Activated naive CD8-positive, alpha-beta T cell treated with anti-CD3 and anti-CD28 coated beads, Interleukin-2, amount 10 ng/mL, durations not matched to agents 7 days and 5 days (primary cell): Measurements from ENCODE around the gene MAPK1. TPM values are rescaled to one million over a fixed set of nuclear protein-coding genes. Genes with fewer than 3 reads are reported as not detected.
"Not testable (repeated sequence)": the region's sequence is repeated elsewhere in the genome, so short reads cannot be mapped to it uniquely, and the experiment has no call there.

Experiments
- ATAC-seq: fragments of 150-1000 bp; cut with Tn5 transposase; one replicate; pipeline ENCODE4 v1.10.0; 2021; ENCODE audit warnings: low read depth, moderate library complexity
- POLR2A ChIA-PET: fragments of 350-600 bp; sonication (Branson Sonifier 250); formaldehyde crosslinking; loops from one replicate; lab custom pipeline; 2021; ENCODE audit warnings: antibody characterized with exemption; lab: Charles Lee
- DNase-seq: peaks from one replicate; pipeline ENCODE4 v3.0.0; 2021
- H3K27ac Mint-ChIP-seq: one replicate; pipeline ENCODE4 v1.8.0; 2022; ENCODE audit warnings: mild to moderate bottlenecking, mixed read lengths
- H3K27me3 Mint-ChIP-seq: one replicate; pipeline ENCODE4 v1.8.0; 2022; ENCODE audit warnings: mild to moderate bottlenecking, moderate library complexity, mixed read lengths
- H3K36me3 Mint-ChIP-seq: one replicate; pipeline ENCODE4 v1.8.0; 2021; ENCODE audit warnings: mild to moderate bottlenecking, mixed read lengths
- H3K4me1 Mint-ChIP-seq: one replicate; pipeline ENCODE4 v1.8.0; 2021; ENCODE audit warnings: mixed read lengths
- H3K4me3 Mint-ChIP-seq: one replicate; pipeline ENCODE4 v1.8.0; 2022; ENCODE audit warnings: mild to moderate bottlenecking, moderate library complexity, mixed read lengths
- H3K9me3 Mint-ChIP-seq: one replicate; pipeline ENCODE4 v1.8.0; 2021; ENCODE audit warnings: mixed read lengths
- total RNA-seq, 2 experiments: library from RNA; stranded (reverse); gene quantifications; one replicate each; pipeline ENCODE4 v1.2.3, GENCODE V29; 2021

Gene MAPK1
- total RNA-seq, 2 experiments from 2014 or later, result 126 to 131 TPM

DNA sequence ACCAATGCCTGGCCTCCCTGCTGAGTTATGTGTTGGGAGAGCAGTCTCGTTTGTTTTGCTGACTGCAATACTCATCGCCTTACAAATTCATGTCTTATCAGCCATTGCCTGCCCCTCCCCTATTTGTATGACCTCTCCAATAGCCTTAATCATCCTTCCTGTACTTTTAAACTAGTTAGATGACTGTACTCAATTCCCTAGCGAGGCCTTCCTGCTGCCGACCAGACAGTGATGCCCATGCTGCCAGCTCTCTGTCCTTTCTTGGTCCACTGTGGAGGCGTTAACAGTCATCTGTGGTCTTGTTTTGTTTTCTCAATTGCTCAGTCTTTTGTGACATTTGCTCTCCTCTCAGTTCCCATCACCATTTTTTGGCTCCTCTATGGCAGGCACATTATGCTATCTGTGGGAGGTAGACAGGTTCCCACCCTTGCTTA is 111.6 kb downstream of the MAPK1 start:
- no peak overlapping the region for H3K4me3 Mint-ChIP-seq

DNA sequence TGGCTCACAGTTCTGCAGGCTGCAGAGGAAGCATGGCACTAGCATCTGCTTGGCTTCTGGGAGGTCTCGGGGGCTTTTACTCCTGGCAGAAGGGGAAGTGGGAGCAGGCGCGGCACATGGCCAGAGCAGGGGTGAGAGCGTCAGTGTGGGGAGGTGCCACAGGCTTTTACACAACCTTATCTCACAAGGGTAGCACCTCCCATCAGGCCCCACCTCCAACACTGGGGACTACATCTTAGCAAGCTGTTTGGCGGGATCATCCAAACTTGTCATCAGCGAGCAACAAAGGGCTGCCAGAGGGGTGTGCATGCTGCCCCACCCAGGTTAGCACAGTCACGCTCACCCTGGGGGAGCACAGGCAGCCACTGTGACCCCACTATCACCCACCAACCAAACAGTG is 112.9 kb downstream of the MAPK1 start:
- POLR2A ChIA-PET, result no interaction called here
- Mint-ChIP-seq H3K4me3 (no peak overlapping the region), H3K27ac (no peak overlapping the region), H3K4me1 (peaks cover 8% of the 10 kb centered on the region), H3K9me3 (no peaks in the 10 kb centered on the region), H3K27me3 (no peaks in the 10 kb centered on the region), H3K36me3 (peaks cover 15% of the 10 kb centered on the region)
- ATAC-seq (no peak), DNase-seq (no peak)

More for the DNA sequence above, 111.6 kb downstream of the MAPK1 start:
- Mint-ChIP-seq H3K9me3 (no peaks in the 10 kb centered on the region), H3K36me3 (peaks cover 18% of the 10 kb centered on the region), H3K27ac (no peak overlapping the region), H3K27me3 (no peaks in the 10 kb centered on the region), H3K4me1 (peaks cover 13% of the 10 kb centered on the region)
- POLR2A ChIA-PET, result no interaction called here
- no peak for DNase-seq
- no peak for ATAC-seq

DNA sequence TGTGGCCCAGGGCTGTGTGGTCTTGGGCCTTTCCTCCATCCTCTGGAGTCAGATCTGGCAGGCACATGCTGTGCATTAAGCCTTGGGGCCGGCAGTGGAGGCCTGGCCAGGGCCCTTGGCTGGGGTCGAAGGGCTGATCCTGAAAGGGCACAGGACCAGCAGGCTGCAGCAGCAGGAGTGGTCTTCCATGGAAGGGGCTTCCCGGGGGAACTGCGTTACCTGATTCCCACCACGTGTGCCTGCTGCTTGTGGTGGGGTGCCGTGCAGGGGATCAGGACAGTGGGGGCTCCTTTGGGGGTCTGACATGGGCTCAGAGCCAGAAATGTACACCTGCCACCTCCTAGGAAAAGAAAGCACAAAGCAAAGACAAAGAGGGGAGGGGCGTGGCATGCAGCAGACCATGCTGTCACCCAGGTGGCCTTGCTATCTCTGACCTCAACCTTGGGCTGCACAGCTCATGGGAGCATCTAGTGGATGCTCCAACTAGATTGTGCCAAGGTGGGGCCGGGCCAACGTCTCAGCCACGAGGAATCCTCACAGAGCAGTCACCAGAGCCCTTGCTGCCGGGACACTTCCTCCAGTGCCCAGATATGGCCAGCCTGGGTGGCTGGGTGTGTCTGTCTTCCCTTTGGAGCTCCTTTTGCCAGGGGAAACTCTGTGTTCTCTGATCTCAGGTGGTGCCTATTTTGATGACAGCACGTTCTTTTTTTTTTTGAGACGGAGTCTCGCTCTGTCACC is 113.9 kb downstream of the MAPK1 start:
- H3K4me3 Mint-ChIP-seq, result no peak overlapping the region
- POLR2A ChIA-PET, result no interaction called here
- peaks cover 5% of the 10 kb centered on the region for H3K4me1 Mint-ChIP-seq
- ATAC-seq, result no peak
- H3K9me3 Mint-ChIP-seq, result no peaks in the 10 kb centered on the region
- peaks cover 9% of the 10 kb centered on the region for H3K36me3 Mint-ChIP-seq
- H3K27ac Mint-ChIP-seq, result no peak overlapping the region
- H3K27me3 Mint-ChIP-seq, result no peaks in the 10 kb centered on the region
- no peak for DNase-seq

DNA sequence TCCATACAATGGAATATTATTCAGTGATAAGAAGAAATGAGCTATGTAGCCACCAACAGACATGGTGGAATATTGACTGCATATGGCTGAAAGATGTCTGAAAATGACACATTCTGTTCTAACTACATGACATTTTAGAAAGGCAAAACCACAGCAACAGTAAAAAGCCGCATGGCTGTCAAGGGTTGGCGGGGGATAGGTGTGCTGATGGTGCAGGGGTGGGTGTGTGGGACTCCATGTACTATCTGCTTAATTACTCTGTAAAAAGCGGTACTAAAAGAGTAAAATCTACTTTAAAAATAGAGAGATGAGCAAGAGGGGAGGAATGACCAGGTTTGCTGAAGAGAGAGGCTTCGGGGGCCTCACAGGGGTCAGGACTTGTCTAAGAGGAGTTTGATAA is 115.2 kb downstream of the MAPK1 start:
- POLR2A ChIA-PET, result no interaction called here
- Mint-ChIP-seq H3K4me3 (no peak overlapping the region), H3K36me3 (peaks cover 3% of the 10 kb centered on the region), H3K9me3 (no peaks in the 10 kb centered on the region), H3K27ac (no peak overlapping the region), H3K4me1 (peaks cover 2% of the 10 kb centered on the region), H3K27me3 (no peaks in the 10 kb centered on the region)
- no peak for ATAC-seq
- no peak for DNase-seq

DNA sequence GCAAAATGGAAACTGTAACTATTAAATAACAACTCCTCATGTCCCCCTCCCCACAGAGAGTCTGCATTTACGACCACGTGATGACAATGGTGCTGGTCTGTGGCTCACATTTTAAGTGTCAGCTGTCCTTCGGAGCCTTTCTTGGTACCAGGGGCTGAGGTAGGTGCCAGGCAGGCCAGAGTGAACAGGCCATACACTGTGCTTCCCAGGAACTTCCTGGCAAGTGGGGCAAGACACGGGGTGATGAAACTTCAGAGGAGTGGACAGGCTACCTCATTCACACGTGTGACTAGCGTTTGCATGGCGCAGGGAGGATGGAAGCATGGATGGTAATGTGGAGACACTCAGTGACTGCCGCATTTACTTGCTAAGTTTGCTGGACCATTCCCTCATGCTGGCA is 121.5 kb downstream of the MAPK1 start:
- Mint-ChIP-seq H3K9me3 (no peaks in the 10 kb centered on the region), H3K4me1 (no peaks in the 10 kb centered on the region), H3K27ac (no peak overlapping the region), H3K4me3 (no peak overlapping the region), H3K27me3 (no peaks in the 10 kb centered on the region), H3K36me3 (no peaks in the 10 kb centered on the region)
- POLR2A ChIA-PET, result no interaction called here
- no peak for DNase-seq
- no peak for ATAC-seq

- DNase-seq, H3K27me3 Mint-ChIP-seq, H3K27ac Mint-ChIP-seq, H3K36me3 Mint-ChIP-seq, H3K4me3 Mint-ChIP-seq, H3K9me3 Mint-ChIP-seq, H3K4me1 Mint-ChIP-seq, ATAC-seq: not testable (repeated sequence)
- POLR2A ChIA-PET, result interaction anchor here (0.7 kb wide), 1 partner anchor 1237 kb away, joined by 3 read pairs; the partner anchor contains the start of gene MED15
Measured at GRCh38 chr22:21744917-21745316, 122.5 kb downstream of the MAPK1 start.

- no peak overlapping the region for H3K27ac Mint-ChIP-seq
- POLR2A ChIA-PET, result no interaction called here
Measured at GRCh38 chr22:21741790-21742189, 125.7 kb downstream of the MAPK1 start.

GRCh38 chr22:21741059-21741458 is 126.4 kb downstream of the MAPK1 start:
- DNase-seq (no peak), ATAC-seq (no peak)
- H3K36me3 Mint-ChIP-seq, result no peaks in the 10 kb centered on the region
- POLR2A ChIA-PET, result no interaction called here
- no peak overlapping the region for H3K27ac Mint-ChIP-seq
- H3K4me1 Mint-ChIP-seq, result peaks cover 3% of the 10 kb centered on the region
- peaks cover 27% of the 10 kb centered on the region for H3K27me3 Mint-ChIP-seq
- no peaks in the 10 kb centered on the region for H3K9me3 Mint-ChIP-seq
- H3K4me3 Mint-ChIP-seq, result no peak overlapping the region

More at GRCh38 chr22:21741790-21742189, 125.7 kb downstream of the MAPK1 start:
- Mint-ChIP-seq H3K4me3 (no peak overlapping the region), H3K27me3 (peaks cover 24% of the 10 kb centered on the region), H3K36me3 (no peaks in the 10 kb centered on the region), H3K9me3 (no peaks in the 10 kb centered on the region), H3K4me1 (peaks cover 3% of the 10 kb centered on the region)
- DNase-seq (no peak), ATAC-seq (no peak)

DNA sequence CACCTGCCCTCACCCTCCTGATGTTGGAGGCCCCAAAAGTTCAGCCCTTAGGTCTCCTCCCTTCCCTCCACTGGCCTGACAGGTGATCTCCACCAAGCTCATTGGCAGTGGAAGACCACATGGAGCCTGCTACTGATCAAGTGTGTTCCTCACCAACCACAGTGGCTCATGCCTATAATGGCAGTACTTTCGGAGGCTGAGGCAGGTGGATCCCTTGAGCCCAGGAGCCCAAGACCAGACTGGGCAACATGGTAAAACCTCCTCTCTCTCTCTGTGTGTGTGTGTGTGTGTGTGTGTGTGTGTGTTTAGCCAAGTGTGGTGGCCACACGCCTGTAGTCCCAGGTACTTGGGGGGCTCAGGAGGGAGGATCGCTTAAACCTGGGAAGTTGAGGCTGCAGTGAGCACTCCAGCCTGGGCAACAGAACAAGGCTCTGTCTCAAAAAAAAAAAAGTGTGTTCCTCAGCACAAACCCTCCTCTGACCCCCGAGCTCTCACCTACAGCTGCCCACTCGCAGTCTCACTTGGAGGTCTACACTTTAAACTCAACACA is 127.5 kb downstream of the MAPK1 start:
- DNase-seq (no peak), ATAC-seq (no peak)
- Mint-ChIP-seq H3K9me3 (no peaks in the 10 kb centered on the region), H3K36me3 (no peaks in the 10 kb centered on the region), H3K4me1 (peaks cover 6% of the 10 kb centered on the region), H3K27me3 (peaks cover 27% of the 10 kb centered on the region), H3K27ac (peak overlapping the region; percentile 49), H3K4me3 (no peak overlapping the region)
- POLR2A ChIA-PET, result no interaction called here

GRCh38 chr22:21738966-21739365 is 128.5 kb downstream of the MAPK1 start:
- ATAC-seq, result no peak
- POLR2A ChIA-PET, result no interaction called here
- H3K27ac Mint-ChIP-seq, result no peak overlapping the region
- peaks cover 15% of the 10 kb centered on the region for H3K4me1 Mint-ChIP-seq
- no peak overlapping the region for H3K4me3 Mint-ChIP-seq
- no peak for DNase-seq
- no peaks in the 10 kb centered on the region for H3K9me3 Mint-ChIP-seq
- H3K36me3 Mint-ChIP-seq, result no peaks in the 10 kb centered on the region
- peaks cover 29% of the 10 kb centered on the region for H3K27me3 Mint-ChIP-seq

DNA sequence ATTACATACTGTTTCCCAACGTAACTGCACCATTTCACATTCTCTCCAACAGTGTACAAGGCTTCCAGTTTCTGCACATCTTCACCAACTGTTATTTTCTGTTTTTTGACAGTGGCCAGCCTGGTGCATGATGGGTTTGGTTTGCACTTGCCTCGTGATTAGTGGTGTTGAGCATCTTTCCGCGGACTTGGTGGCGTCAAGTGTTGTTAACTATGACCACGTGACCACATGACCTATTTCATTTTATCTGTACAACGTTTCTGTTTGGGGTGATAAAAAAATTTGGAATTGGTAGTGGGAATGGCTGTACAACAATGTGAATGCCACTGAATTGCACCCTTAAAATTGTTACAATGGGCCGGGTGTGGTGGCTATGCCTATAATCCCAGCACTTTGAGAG is 129.4 kb downstream of the MAPK1 start:
- POLR2A ChIA-PET, result no interaction called here
- no peak overlapping the region for H3K4me3 Mint-ChIP-seq
- H3K27ac Mint-ChIP-seq, result no peak overlapping the region
- H3K36me3 Mint-ChIP-seq, result no peaks in the 10 kb centered on the region
- peaks cover 20% of the 10 kb centered on the region for H3K4me1 Mint-ChIP-seq
- ATAC-seq, result no peak
- no peak for DNase-seq
- H3K27me3 Mint-ChIP-seq, result peaks cover 37% of the 10 kb centered on the region
- no peaks in the 10 kb centered on the region for H3K9me3 Mint-ChIP-seq

DNA sequence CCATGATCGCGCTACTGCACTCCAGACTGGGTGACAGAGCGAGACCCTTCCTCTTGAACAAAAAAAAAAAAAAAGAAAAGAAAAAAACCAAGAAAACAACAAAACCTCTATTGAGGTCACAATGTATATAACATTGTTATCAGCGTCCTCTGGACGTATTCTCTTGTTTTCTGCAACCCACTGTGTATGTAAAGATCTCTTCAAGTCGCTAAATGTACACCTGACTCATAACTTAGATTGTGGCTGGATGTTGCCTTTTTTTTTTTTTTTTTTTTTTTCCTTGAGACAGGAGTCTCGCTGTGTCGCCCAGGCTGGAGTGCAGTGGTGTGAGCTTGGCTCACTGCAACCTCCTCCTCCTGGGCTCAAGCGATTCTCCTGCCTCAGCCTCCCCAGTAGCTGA is 130.5 kb downstream of the MAPK1 start:
- ATAC-seq, result no peak
- DNase-seq, result no peak
- Mint-ChIP-seq H3K9me3 (no peaks in the 10 kb centered on the region), H3K4me1 (peaks cover 20% of the 10 kb centered on the region), H3K27me3 (peaks cover 38% of the 10 kb centered on the region), H3K4me3 (no peak overlapping the region), H3K27ac (no peak overlapping the region), H3K36me3 (no peaks in the 10 kb centered on the region)
- POLR2A ChIA-PET, result no interaction called here

GRCh38 chr22:21736084-21736642 is 131.3 kb downstream of the MAPK1 start:
- ATAC-seq, result no peak
- H3K27me3 Mint-ChIP-seq, result peaks cover 43% of the 10 kb centered on the region
- no peaks in the 10 kb centered on the region for H3K36me3 Mint-ChIP-seq
- no peak overlapping the region for H3K27ac Mint-ChIP-seq
- H3K4me1 Mint-ChIP-seq, result peaks cover 20% of the 10 kb centered on the region
- H3K9me3 Mint-ChIP-seq, result no peaks in the 10 kb centered on the region
- H3K4me3 Mint-ChIP-seq, result peak overlapping the region; percentile 61
- no peak for DNase-seq
- POLR2A ChIA-PET, result interaction anchor here (0.6 to 2.2 kb wide), 13 partner anchors 10 to 246 kb away, joined by 3 to 8 read pairs (median 4); partner anchors contain the start of genes PPIL2 and TOP3B
